ENCODE results near the gene CHST8. TPM values are rescaled to one million over a fixed set of nuclear protein-coding genes. Genes with fewer than 3 reads are reported as not detected.

Gene CHST8
- total RNA-seq, 6 experiments from 2014 or later = not detected

DNA sequence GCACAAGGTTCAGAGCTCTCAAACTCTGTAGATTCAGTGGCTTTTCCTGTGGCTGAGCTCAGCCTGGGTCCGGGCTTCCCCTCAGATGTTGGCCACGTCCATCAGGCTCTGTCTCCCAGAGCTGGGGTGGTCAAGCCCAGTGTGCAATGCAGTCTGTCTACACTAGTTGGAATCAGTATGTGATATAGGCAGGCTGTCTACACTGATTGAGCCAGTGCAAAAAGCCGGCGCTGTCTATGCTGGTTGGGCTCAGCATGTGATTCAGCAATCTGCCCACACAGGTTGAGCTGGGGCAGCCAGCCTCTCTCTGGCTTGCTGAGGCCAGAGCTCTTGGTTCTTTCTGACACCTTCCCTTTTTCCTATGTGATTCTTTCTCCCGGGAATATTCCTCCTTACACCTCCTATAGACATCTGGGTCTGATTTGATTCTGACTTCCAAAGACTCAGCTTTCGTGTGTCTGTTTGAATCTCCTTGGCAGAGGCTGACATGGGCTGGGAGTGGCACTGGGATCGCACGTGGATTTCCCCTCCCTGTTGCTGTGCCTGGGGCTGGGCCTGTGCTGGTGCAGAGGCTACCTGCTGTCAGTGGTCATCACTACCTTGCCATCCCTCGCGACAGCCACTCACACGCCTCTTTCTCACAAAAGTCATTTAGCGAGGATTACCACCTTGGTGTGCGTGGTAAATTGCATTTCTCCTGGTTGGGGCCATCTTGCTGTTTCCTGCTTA, 9.3 kb downstream of the CHST8 start:
- no peaks in the 10 kb centered on the region for H3K36me3 Mint-ChIP-seq (ENCODE audit: low read depth)
- H3K27me3 Mint-ChIP-seq (ENCODE audit: insufficient read depth) = peaks cover 14% of the 10 kb centered on the region
- TF ChIP-seq, protein P1, sequence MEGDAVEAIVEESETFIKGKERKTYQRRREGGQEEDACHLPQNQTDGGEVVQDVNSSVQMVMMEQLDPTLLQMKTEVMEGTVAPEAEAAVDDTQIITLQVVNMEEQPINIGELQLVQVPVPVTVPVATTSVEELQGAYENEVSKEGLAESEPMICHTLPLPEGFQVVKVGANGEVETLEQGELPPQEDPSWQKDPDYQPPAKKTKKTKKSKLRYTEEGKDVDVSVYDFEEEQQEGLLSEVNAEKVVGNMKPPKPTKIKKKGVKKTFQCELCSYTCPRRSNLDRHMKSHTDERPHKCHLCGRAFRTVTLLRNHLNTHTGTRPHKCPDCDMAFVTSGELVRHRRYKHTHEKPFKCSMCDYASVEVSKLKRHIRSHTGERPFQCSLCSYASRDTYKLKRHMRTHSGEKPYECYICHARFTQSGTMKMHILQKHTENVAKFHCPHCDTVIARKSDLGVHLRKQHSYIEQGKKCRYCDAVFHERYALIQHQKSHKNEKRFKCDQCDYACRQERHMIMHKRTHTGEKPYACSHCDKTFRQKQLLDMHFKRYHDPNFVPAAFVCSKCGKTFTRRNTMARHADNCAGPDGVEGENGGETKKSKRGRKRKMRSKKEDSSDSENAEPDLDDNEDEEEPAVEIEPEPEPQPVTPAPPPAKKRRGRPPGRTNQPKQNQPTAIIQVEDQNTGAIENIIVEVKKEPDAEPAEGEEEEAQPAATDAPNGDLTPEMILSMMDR (IDR thresholded peaks at IDR 0.05) = no peak
- no peaks in the 10 kb centered on the region for H3K4me1 Mint-ChIP-seq (ENCODE audit: low read depth)
- H3K4me3 Mint-ChIP-seq = no peak overlapping the region
- no peak overlapping the region for H3K27ac Mint-ChIP-seq
- no peak for DNase-seq
- H3K9me3 Mint-ChIP-seq = peaks cover 24% of the 10 kb centered on the region

DNA sequence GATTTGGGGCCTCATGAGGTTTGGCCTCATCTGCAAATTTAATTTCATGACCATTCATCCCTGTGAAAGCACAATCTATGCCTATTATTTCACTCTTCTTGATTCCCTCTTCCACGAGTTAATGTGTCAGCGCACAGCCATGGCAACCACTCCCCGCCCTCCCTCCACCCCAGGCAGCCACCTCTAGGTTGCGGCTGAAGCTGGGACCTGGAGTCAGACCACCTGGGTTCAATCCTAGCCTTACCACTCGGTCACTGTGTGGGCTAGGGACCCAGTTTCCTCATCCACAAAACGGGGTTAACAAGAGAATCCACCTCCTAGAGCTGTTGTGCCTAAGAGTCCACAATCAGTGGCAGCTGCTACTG, 9.8 kb downstream of the CHST8 start:
- no peak for DNase-seq
- peaks cover 4% of the 10 kb centered on the region; the same call in 1 of the 2 replicates for H3K36me3 Mint-ChIP-seq (ENCODE audit: low read depth)
- H3K27me3 Mint-ChIP-seq (ENCODE audit: insufficient read depth) = peaks cover 10% of the 10 kb centered on the region
- no peaks in the 10 kb centered on the region for H3K4me1 Mint-ChIP-seq (ENCODE audit: low read depth)
- TF ChIP-seq, protein P1 (IDR thresholded peaks at IDR 0.05) = no peak
- no peak overlapping the region for H3K27ac Mint-ChIP-seq
- no peak overlapping the region for H3K4me3 Mint-ChIP-seq
- peaks cover 27% of the 10 kb centered on the region for H3K9me3 Mint-ChIP-seq

DNA sequence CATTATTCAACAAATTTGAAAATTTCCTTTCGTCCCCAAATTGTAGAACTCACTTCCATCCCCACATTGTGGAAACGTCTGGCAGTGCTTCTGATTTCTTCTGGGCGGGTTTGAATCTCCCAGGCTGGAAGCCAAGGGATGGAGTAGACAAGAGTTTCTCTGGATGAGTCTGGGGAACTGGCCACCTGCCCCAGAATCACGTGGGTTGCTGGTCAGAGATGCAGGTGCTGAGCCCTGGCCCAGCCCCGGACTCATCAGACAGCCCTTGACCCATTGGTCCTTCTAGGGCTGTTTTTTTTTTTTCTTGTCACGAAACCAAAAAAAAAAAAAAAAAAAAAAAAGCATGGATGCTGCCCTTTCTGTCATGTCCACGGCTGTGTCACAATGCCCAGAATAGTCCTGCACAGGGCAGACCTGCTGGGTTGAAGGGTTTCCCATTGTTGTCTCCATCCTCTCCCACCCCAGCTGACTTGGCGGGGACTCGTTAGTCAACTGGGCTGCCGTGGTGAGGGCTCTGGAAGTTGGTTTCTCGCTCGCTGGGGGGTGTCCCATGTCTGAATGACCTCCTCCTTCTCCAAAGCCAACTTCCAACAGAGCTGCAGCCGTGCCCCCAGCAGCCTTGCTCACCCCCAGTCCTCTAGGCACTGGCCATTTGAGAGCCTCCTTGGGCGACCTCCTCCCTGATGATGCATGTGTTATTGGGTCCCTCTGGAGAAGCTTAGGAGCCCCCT, 12.8 kb downstream of the CHST8 start:
- H3K4me1 Mint-ChIP-seq (ENCODE audit: low read depth) = no peaks in the 10 kb centered on the region
- no peak overlapping the region for H3K4me3 Mint-ChIP-seq
- H3K27me3 Mint-ChIP-seq (ENCODE audit: insufficient read depth) = peaks cover 4% of the 10 kb centered on the region
- peaks cover 39% of the 10 kb centered on the region for H3K9me3 Mint-ChIP-seq
- H3K36me3 Mint-ChIP-seq (ENCODE audit: low read depth) = peaks cover 4% of the 10 kb centered on the region; the same call in 1 of the 2 replicates
- no peak overlapping the region for H3K27ac Mint-ChIP-seq
- no peak for DNase-seq
- TF ChIP-seq, protein P1 (IDR thresholded peaks at IDR 0.05) = no peak

DNA sequence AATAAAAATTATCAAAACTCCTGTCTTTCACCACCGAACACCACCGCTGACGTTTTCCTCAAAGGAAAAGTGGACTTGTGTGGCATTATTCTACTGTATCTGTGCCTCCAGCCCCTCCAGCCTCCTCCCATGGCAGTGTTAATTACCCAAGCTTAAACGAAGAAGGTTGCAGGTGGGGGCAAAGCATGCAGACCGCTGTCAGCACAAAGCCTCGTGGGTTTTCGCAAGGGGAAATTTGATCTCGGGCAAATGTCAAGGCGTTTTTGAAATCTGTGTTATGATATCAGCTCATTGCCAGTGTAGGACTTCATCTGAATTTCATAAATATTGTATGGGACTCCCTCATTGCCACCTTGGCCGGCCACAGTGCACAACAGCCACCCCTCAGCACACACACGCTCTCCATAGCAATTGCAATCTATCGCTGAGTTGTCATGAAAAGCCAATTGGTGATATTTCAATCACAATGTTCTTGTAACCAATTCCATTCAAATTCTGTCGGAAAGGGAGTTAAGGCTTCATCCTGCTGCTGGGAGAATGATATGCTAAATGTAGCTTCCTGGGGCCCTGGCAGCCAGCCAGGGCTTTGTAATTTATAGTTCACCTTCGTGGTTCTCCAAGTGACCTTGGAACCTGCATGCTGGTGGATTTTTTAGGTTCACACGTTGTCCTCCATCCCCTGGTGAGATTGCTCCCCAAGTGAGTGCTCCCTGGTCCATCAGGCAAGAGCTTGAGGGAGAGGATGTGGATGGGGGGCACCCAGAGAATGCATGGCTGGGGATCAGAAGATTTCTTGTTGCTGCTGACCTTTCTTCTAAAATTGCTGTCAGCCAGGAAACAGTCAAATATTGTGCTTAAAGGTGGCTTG, 16.6 kb downstream of the CHST8 start:
- Mint-ChIP-seq H3K4me3 (no peak overlapping the region), H3K36me3 (ENCODE audit: low read depth) (peaks cover 4% of the 10 kb centered on the region; the same call in 1 of the 2 replicates), H3K27ac (no peak overlapping the region), H3K27me3 (ENCODE audit: insufficient read depth) (peaks cover 4% of the 10 kb centered on the region), H3K9me3 (peaks cover 38% of the 10 kb centered on the region), H3K4me1 (ENCODE audit: low read depth) (no peaks in the 10 kb centered on the region)
- TF ChIP-seq, protein P1 (IDR thresholded peaks at IDR 0.05) = no peak
- DNase-seq = no peak

DNA sequence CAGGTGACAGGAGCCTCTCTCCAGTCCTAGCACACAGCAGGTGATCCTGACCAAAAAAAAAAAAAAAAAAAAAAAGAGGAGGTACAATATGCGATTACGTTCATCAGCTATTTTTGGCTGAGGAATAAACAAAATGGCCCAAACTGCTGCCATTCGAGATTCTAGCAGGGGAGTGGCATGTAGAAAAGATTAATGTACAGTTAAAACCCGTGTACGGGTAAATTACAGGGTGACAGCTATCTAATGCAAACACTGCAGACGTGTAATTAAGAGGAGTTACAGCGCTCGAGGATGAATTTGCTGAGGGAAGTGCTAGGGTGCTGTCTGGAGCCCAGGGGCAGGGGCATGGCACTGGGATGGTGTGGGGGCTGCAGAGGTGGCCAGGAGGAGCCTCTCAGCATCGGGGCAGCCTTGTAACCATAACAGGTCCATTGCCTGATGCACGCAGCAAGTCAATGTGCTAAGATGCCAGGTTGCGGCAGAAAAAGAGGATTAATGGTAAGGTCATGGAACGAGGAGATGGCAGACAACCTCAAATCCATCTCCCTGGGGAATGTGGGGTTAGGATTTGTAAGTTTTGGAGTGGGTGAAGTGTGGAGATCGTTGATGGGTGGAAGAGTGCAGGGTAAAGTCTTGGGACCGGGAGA, 17.4 kb downstream of the CHST8 start:
- H3K36me3 Mint-ChIP-seq (ENCODE audit: low read depth) = peaks cover 4% of the 10 kb centered on the region; the same call in 1 of the 2 replicates
- H3K4me3 Mint-ChIP-seq = no peak overlapping the region
- DNase-seq = no peak
- H3K27me3 Mint-ChIP-seq (ENCODE audit: insufficient read depth) = peaks cover 4% of the 10 kb centered on the region
- TF ChIP-seq, protein P1 (IDR thresholded peaks at IDR 0.05) = no peak
- no peak overlapping the region for H3K27ac Mint-ChIP-seq
- H3K4me1 Mint-ChIP-seq (ENCODE audit: low read depth) = no peaks in the 10 kb centered on the region
- H3K9me3 Mint-ChIP-seq = peaks cover 33% of the 10 kb centered on the region
